ENCODE measurements around the gene RFPL3.

DNA sequence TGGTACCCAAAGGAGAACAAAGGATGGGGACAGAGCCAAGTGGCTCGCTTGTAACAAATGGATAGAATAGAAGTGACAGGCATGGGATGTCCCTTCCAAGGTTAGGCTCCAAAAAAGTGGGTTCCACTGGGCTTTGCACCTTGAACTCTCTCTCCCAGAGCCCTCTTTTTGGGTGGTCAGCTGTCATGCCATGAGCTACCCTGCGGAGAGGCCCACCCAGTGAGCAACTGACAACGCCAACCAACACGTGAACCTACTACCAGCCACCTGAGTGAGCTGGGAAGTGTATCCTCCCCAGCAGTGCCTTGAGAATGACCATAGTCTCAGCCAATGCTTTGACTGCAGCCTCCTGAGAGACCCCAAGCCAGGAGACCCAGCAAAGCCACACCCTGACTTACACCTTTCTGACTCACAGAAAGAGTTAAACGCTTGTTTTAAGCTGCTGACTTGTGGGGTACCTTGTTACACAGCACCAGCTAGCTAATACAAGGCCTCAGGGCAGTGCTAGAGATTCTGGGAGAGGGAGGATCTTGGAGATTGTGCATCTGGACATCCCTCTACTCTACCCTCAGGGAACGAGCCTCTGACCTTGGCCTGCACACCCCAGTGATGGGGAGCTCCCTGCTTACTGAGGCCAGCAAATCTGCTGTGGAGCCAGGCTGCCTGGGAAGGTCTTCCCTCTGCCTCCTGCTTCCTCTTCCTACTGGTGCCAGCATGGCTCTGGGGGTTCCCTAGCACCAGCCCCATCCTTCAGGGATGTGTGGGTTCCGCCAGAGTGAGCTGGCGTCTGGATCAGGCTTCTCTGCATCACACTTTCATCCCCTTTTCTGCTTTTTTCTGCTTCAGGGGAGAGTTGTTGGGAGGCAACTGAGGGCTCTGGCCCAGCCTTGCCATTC is 29.1 kb upstream of the RFPL3 start:
- no peak for TF ChIP-seq POLR2AphosphoS5 (IDR thresholded peaks at IDR 0.05; ENCODE audit: insufficient read depth in 1 of 2, low read depth in 1 of 2)
- TF ChIP-seq CTCF (IDR thresholded peaks at IDR 0.05): no peak
- no peak for TF ChIP-seq POLR2A (IDR thresholded peaks at IDR 0.05)
